GM18517 (cell line): ENCODE measurements around the gene MMP26.

Source experiments
- ATAC-seq: cut with Tn5 transposase; IDR thresholded peaks from one replicate; pipeline ENCODE4 v1.9.1; 2021; ENCODE audit warnings: mild to moderate bottlenecking, moderate library complexity; ENCODE audit not compliant: unreplicated experiment

Gene MMP26

GRCh38 chr11:4704054-4704789 lies at the start of gene MMP26:
Gene MMP26, plus strand, starts transcription at chr11:4704784.
- ATAC-seq: peak; percentile 78

- ATAC-seq: no peak
Measured at GRCh38 chr11:4658629-4659445, 45.7 kb upstream of the MMP26 start.

- no peak for ATAC-seq
Measured at GRCh38 chr11:4662876-4663275, 41.7 kb upstream of the MMP26 start.

GRCh38 chr11:4664183-4664582 lies 40.4 kb upstream of the MMP26 start:
- no peak for ATAC-seq

GRCh38 chr11:4664786-4665185 lies 39.8 kb upstream of the MMP26 start:
- no peak for ATAC-seq

GRCh38 chr11:4665424-4665823 lies 39.2 kb upstream of the MMP26 start:
- no peak for ATAC-seq

- no peak for ATAC-seq
Measured at GRCh38 chr11:4671741-4672140, 32.8 kb upstream of the MMP26 start.

GRCh38 chr11:4672470-4672869 lies 32.1 kb upstream of the MMP26 start:
- ATAC-seq: no peak

- ATAC-seq: no peak
Measured at GRCh38 chr11:4673781-4674180, 30.8 kb upstream of the MMP26 start.

- no peak for ATAC-seq
Measured at GRCh38 chr11:4677948-4678347, 26.6 kb upstream of the MMP26 start.

GRCh38 chr11:4680341-4680740 lies 24.2 kb upstream of the MMP26 start:
- ATAC-seq: no peak

GRCh38 chr11:4682623-4683419 lies 21.8 kb upstream of the MMP26 start:
- ATAC-seq: no peak

- ATAC-seq: no peak
Measured at GRCh38 chr11:4684631-4685285, 19.8 kb upstream of the MMP26 start.

- ATAC-seq: no peak
Measured at GRCh38 chr11:4695442-4695841, 9.1 kb upstream of the MMP26 start.

GRCh38 chr11:4697585-4697984 lies 7.0 kb upstream of the MMP26 start, which contains the start of gene OR51E2:
Gene OR51E2, minus strand, starts transcription at chr11:4697853. Its CDS starts 15,142 bp downstream, at chr11:4682711.
- ATAC-seq: no peak

GRCh38 chr11:4699697-4700435 lies 4.7 kb upstream of the MMP26 start:
- ATAC-seq: peak; percentile 88

GRCh38 chr11:4700436-4700820 lies 4.2 kb upstream of the MMP26 start:
- no peak for ATAC-seq

- ATAC-seq: no peak
Measured at GRCh38 chr11:4704790-4705334, 278 bp downstream of the MMP26 start.

GRCh38 chr11:4713241-4713640 lies 8.7 kb downstream of the MMP26 start:
- ATAC-seq: no peak

GRCh38 chr11:4714300-4714699 lies 9.7 kb downstream of the MMP26 start:
- ATAC-seq: no peak
